HUES6 (cell line): Measurements from ENCODE around the gene BLMH.

ENCODE experiments used
- H3K27ac ChIP-seq: 2 replicates; pipeline ENCODE4 v1.7.0; 2013; ENCODE audit warnings: low read depth, mild to moderate bottlenecking, low read length, inconsistent platforms
- H3K27me3 ChIP-seq: 2 replicates; pipeline ENCODE4 v1.6.1; 2013; ENCODE audit warnings: low read length; ENCODE audit not compliant: control insufficient read depth, insufficient read depth
- H3K36me3 ChIP-seq: 2 replicates; pipeline ENCODE4 v1.6.1; 2013; ENCODE audit warnings: low read length; ENCODE audit not compliant: control insufficient read depth, insufficient read depth
- H3K4me1 ChIP-seq: 2 replicates; pipeline ENCODE4 v1.6.1; 2013; ENCODE audit warnings: low read length; ENCODE audit not compliant: control insufficient read depth, insufficient read depth
- H3K4me3 ChIP-seq: 2 replicates; pipeline ENCODE4 v1.5.1; 2013; ENCODE audit warnings: low read depth, low read length
- H3K9ac ChIP-seq: one replicate; pipeline ENCODE4 v1.6.1; 2013; ENCODE audit warnings: mild to moderate bottlenecking, low read length
- H3K9me3 ChIP-seq: 2 replicates; pipeline ENCODE4 v1.6.1; 2013; ENCODE audit warnings: low read depth, low read length; ENCODE audit not compliant: control insufficient read depth, insufficient read depth

Gene BLMH

GRCh38 chr17:30324723-30325122 is 33.0 kb upstream of the BLMH start:
- Histone ChIP-seq H3K27me3 (no peaks in the 10 kb centered on the region), H3K9me3 (no peaks in the 10 kb centered on the region), H3K4me1 (no peaks in the 10 kb centered on the region), H3K36me3 (no peaks in the 10 kb centered on the region), H3K4me3 (no peak overlapping the region), H3K27ac (no peak overlapping the region), H3K9ac (no peak overlapping the region)

- Histone ChIP-seq H3K4me3 (no peak overlapping the region), H3K36me3 (no peaks in the 10 kb centered on the region), H3K27ac (no peak overlapping the region), H3K4me1 (no peaks in the 10 kb centered on the region), H3K27me3 (no peaks in the 10 kb centered on the region), H3K9ac (no peak overlapping the region), H3K9me3 (no peaks in the 10 kb centered on the region)
Observed at GRCh38 chr17:30323895-30324319, 32.2 kb upstream of the BLMH start.

GRCh38 chr17:30323262-30323894 is 31.6 kb upstream of the BLMH start:
- Histone ChIP-seq H3K27ac (no peak overlapping the region), H3K27me3 (no peaks in the 10 kb centered on the region), H3K36me3 (no peaks in the 10 kb centered on the region), H3K4me3 (no peak overlapping the region), H3K4me1 (no peaks in the 10 kb centered on the region), H3K9ac (no peak overlapping the region), H3K9me3 (no peaks in the 10 kb centered on the region)

- Histone ChIP-seq H3K36me3 (no peaks in the 10 kb centered on the region), H3K9me3 (no peaks in the 10 kb centered on the region), H3K4me3 (no peak overlapping the region), H3K9ac (no peak overlapping the region), H3K4me1 (no peaks in the 10 kb centered on the region), H3K27me3 (no peaks in the 10 kb centered on the region), H3K27ac (no peak overlapping the region)
Observed at GRCh38 chr17:30321314-30321713, 29.6 kb upstream of the BLMH start.

GRCh38 chr17:30318155-30318554 is 26.4 kb upstream of the BLMH start:
- Histone ChIP-seq H3K27me3 (0 out of 2 replicates have a peak, but pooled peaks cover 2% of the 10 kb centered on the region), H3K4me1 (no peaks in the 10 kb centered on the region), H3K27ac (no peak overlapping the region), H3K36me3 (no peaks in the 10 kb centered on the region), H3K4me3 (no peak overlapping the region), H3K9me3 (no peaks in the 10 kb centered on the region), H3K9ac (no peak overlapping the region)

GRCh38 chr17:30316736-30317135 is 25.0 kb upstream of the BLMH start:
- H3K36me3 ChIP-seq: no peaks in the 10 kb centered on the region
- H3K9ac ChIP-seq: no peak overlapping the region
- no peaks in the 10 kb centered on the region for H3K9me3 ChIP-seq
- H3K27me3 ChIP-seq: 0 out of 2 replicates have a peak, but pooled peaks cover 2% of the 10 kb centered on the region
- H3K27ac ChIP-seq: no peak overlapping the region
- H3K4me3 ChIP-seq: no peak overlapping the region
- no peaks in the 10 kb centered on the region for H3K4me1 ChIP-seq

GRCh38 chr17:30315106-30315505 is 23.4 kb upstream of the BLMH start:
- Histone ChIP-seq H3K4me3 (no peak overlapping the region), H3K27ac (no peak overlapping the region), H3K9ac (no peak overlapping the region), H3K36me3 (no peaks in the 10 kb centered on the region), H3K27me3 (0 out of 2 replicates have a peak, but pooled peaks cover 2% of the 10 kb centered on the region), H3K9me3 (no peaks in the 10 kb centered on the region), H3K4me1 (no peaks in the 10 kb centered on the region)

- H3K27ac ChIP-seq: no peak overlapping the region
- 0 out of 2 replicates have a peak, but pooled peaks cover 2% of the 10 kb centered on the region for H3K27me3 ChIP-seq
- H3K9ac ChIP-seq: no peak overlapping the region
- no peak overlapping the region for H3K4me3 ChIP-seq
- no peaks in the 10 kb centered on the region for H3K36me3 ChIP-seq
- no peaks in the 10 kb centered on the region for H3K4me1 ChIP-seq
- H3K9me3 ChIP-seq: no peaks in the 10 kb centered on the region
Observed at GRCh38 chr17:30314474-30314873, 22.7 kb upstream of the BLMH start.

GRCh38 chr17:30312226-30312625 is 20.5 kb upstream of the BLMH start:
- H3K4me1 ChIP-seq: no peaks in the 10 kb centered on the region
- no peak overlapping the region for H3K9ac ChIP-seq
- H3K27ac ChIP-seq: no peak overlapping the region

GRCh38 chr17:30310562-30310961 is 18.8 kb upstream of the BLMH start:
- Histone ChIP-seq H3K27me3 (0 out of 2 replicates have a peak, but pooled peaks cover 2% of the 10 kb centered on the region), H3K36me3 (no peaks in the 10 kb centered on the region), H3K4me3 (no peak overlapping the region), H3K4me1 (no peaks in the 10 kb centered on the region), H3K27ac (no peak overlapping the region), H3K9me3 (no peaks in the 10 kb centered on the region), H3K9ac (no peak overlapping the region)

More at GRCh38 chr17:30312226-30312625, 20.5 kb upstream of the BLMH start:
- Histone ChIP-seq H3K36me3 (no peaks in the 10 kb centered on the region), H3K4me3 (no peak overlapping the region), H3K27me3 (0 out of 2 replicates have a peak, but pooled peaks cover 2% of the 10 kb centered on the region), H3K9me3 (no peaks in the 10 kb centered on the region)

GRCh38 chr17:30309591-30309990 is 17.8 kb upstream of the BLMH start:
- H3K9me3 ChIP-seq: no peaks in the 10 kb centered on the region
- no peak overlapping the region for H3K27ac ChIP-seq
- H3K4me3 ChIP-seq: no peak overlapping the region
- H3K36me3 ChIP-seq: no peaks in the 10 kb centered on the region
- no peaks in the 10 kb centered on the region for H3K27me3 ChIP-seq
- H3K4me1 ChIP-seq: no peaks in the 10 kb centered on the region
- H3K9ac ChIP-seq: no peak overlapping the region
